Fibroblast of skin of abdomen (primary cell): ENCODE results near the gene MBOAT7.

Experiments
- DNase-seq: peaks from one replicate; pipeline ENCODE4 v3.0.0-alpha.2; 2013

The MBOAT7 gene

GRCh38 chr19:54160854-54161253 lies 28.5 kb downstream of the MBOAT7 start:
- no peak for DNase-seq

- DNase-seq = no peak
These were observed 29.1 kb downstream of the MBOAT7 start for GRCh38 chr19:54160182-54160811.

GRCh38 chr19:54159352-54160181 lies 29.8 kb downstream of the MBOAT7 start, which contains the start of gene LENG1:
TSS of gene LENG1 (minus strand) at chr19:54159721. CDS start at chr19:54159695, 26 bp downstream.
- DNase-seq = peak; percentile 100

- DNase-seq = no peak
These were observed 30.5 kb downstream of the MBOAT7 start for GRCh38 chr19:54158812-54159351.

- no peak for DNase-seq
These were observed 32.4 kb downstream of the MBOAT7 start for GRCh38 chr19:54156953-54157352.

- DNase-seq = no peak
These were observed 32.9 kb downstream of the MBOAT7 start for GRCh38 chr19:54156490-54156889.

- no peak for DNase-seq
These were observed 33.7 kb downstream of the MBOAT7 start for GRCh38 chr19:54155694-54156093.

- DNase-seq = no peak
These were observed 34.6 kb downstream of the MBOAT7 start for GRCh38 chr19:54154603-54155345.

GRCh38 chr19:54153731-54154326 lies 35.6 kb downstream of the MBOAT7 start:
- no peak for DNase-seq

GRCh38 chr19:54152878-54153524 lies 36.4 kb downstream of the MBOAT7 start:
- DNase-seq = no peak

GRCh38 chr19:54152267-54152666 lies 37.1 kb downstream of the MBOAT7 start:
- no peak for DNase-seq

- DNase-seq = no peak
These were observed 37.9 kb downstream of the MBOAT7 start for GRCh38 chr19:54151362-54152035.

GRCh38 chr19:54149021-54149812 lies 40.2 kb downstream of the MBOAT7 start:
- no peak for DNase-seq

GRCh38 chr19:54148158-54148557 lies 41.2 kb downstream of the MBOAT7 start:
- no peak for DNase-seq

- DNase-seq = no peak
These were observed 41.7 kb downstream of the MBOAT7 start for GRCh38 chr19:54147676-54148075.

GRCh38 chr19:54145541-54146158 lies 43.7 kb downstream of the MBOAT7 start:
- DNase-seq = no peak

- no peak for DNase-seq
These were observed 47.1 kb downstream of the MBOAT7 start for GRCh38 chr19:54142166-54142780.

GRCh38 chr19:54141356-54141755 lies 48.0 kb downstream of the MBOAT7 start:
- DNase-seq = peak; percentile 70

GRCh38 chr19:54138489-54139256 lies 50.7 kb downstream of the MBOAT7 start:
- no peak for DNase-seq
